Neuronal stem cell (in vitro differentiated cells): ENCODE results near the gene NR4A3.

ENCODE experiments used
- DNase-seq: peaks from one replicate; pipeline ENCODE4 v3.0.0-alpha.2; 2013; ENCODE audit warnings: low spot score
- H2AFZ ChIP-seq: one replicate; pipeline ENCODE4 v1.6.1; 2013; ENCODE audit warnings: mild to moderate bottlenecking, low read length, inconsistent platforms
- H2AK5ac ChIP-seq: 2 replicates; pipeline ENCODE4 v1.6.1; 2013; ENCODE audit warnings: low read depth, mild to moderate bottlenecking, inconsistent platforms, low read length, moderate library complexity, mixed read lengths
- H2BK120ac ChIP-seq: 2 replicates; pipeline ENCODE4 v1.6.1; 2013; ENCODE audit warnings: low read depth, mild to moderate bottlenecking, inconsistent platforms, low read length, moderate library complexity, mixed read lengths
- H2BK12ac ChIP-seq: one replicate; pipeline ENCODE4 v1.6.1; 2013; ENCODE audit warnings: low read length, inconsistent platforms
- H2BK15ac ChIP-seq: 2 replicates; pipeline ENCODE4 v1.6.1; 2013; ENCODE audit warnings: mild to moderate bottlenecking, low read length, inconsistent platforms, mixed read lengths
- H2BK5ac ChIP-seq: one replicate; pipeline ENCODE4 v1.6.1; 2013; ENCODE audit warnings: inconsistent platforms, mild to moderate bottlenecking, low read length, moderate library complexity
- H3K14ac ChIP-seq: one replicate; pipeline ENCODE4 v1.6.1; 2013; ENCODE audit warnings: low read length, inconsistent platforms
- H3K18ac ChIP-seq: 2 replicates; pipeline ENCODE4 v1.6.1; 2013; ENCODE audit warnings: low read length, inconsistent platforms
- H3K23ac ChIP-seq: 2 replicates; pipeline ENCODE4 v1.6.1; 2013; ENCODE audit warnings: low read depth, mild to moderate bottlenecking, mixed read lengths, low read length, inconsistent platforms; ENCODE audit not compliant: poor library complexity
- H3K27ac ChIP-seq: replicated peaks from 3 replicates; pipeline ENCODE4 v1.5.1; 2013; ENCODE audit warnings: low read length, inconsistent platforms
- H3K27me3 ChIP-seq, 3 experiments: 2 replicates each; pipeline ENCODE4 v1.6.1; 2013; ENCODE audit warnings: low read length in 3 of 3, mild to moderate bottlenecking in 2 of 3, inconsistent platforms in 1 of 3, low read depth in 1 of 3, mixed read lengths in 1 of 3, moderate library complexity in 1 of 3; ENCODE audit not compliant: control insufficient read depth in 3 of 3, insufficient read depth in 3 of 3
- H3K36me3 ChIP-seq, 2 donors: replicated peaks in 1 of 2; 2 replicates each; pipeline ENCODE4 v1.6.1; 2013; ENCODE audit warnings: low read length in 2 of 2; ENCODE audit not compliant: control insufficient read depth in 2 of 2, insufficient read depth in 2 of 2
- H3K4ac ChIP-seq: 2 replicates; pipeline ENCODE4 v1.6.1; 2013; ENCODE audit warnings: inconsistent platforms, mild to moderate bottlenecking, low read length, moderate library complexity
- H3K4me1 ChIP-seq, 2 donors: 1 replicate in 1 of 2; 2 replicates in 1 of 2; pipeline ENCODE4 v1.6.1; 2013; ENCODE audit warnings: low read length in 2 of 2, low read depth in 1 of 2; ENCODE audit not compliant: control insufficient read depth in 2 of 2, insufficient read depth in 1 of 2
- H3K4me2 ChIP-seq: one replicate; pipeline ENCODE4 v1.6.1; 2013; ENCODE audit warnings: mild to moderate bottlenecking, low read length, inconsistent platforms; ENCODE audit not compliant: insufficient read depth, poor library complexity, severe bottlenecking
- H3K4me3 ChIP-seq, 2 donors: 2 replicates each; pipeline ENCODE4 v1.5.1; 2013; ENCODE audit warnings: low read length in 2 of 2, mild to moderate bottlenecking in 2 of 2, inconsistent platforms in 1 of 2, moderate library complexity in 1 of 2
- H3K79me1 ChIP-seq: one replicate; pipeline ENCODE4 v1.6.1; 2013; ENCODE audit warnings: low read depth, mild to moderate bottlenecking, inconsistent platforms, low read length, moderate library complexity
- H3K9ac ChIP-seq: one replicate; pipeline ENCODE4 v1.6.1; 2013; ENCODE audit warnings: mild to moderate bottlenecking, low read depth, low read length, inconsistent platforms; ENCODE audit not compliant: poor library complexity
- H3K9me3 ChIP-seq, 2 donors: replicated peaks in 1 of 2; 2 replicates each; pipeline versions ENCODE3 to v1.6.1; 2013; ENCODE audit warnings: low read length in 2 of 2, mild to moderate bottlenecking in 2 of 2, inconsistent platforms in 1 of 2, low read depth in 1 of 2, mixed read lengths in 1 of 2, moderate library complexity in 1 of 2; ENCODE audit not compliant: control insufficient read depth in 2 of 2, insufficient read depth in 1 of 2
- H4K8ac ChIP-seq: one replicate; pipeline ENCODE4 v1.6.1; 2013; ENCODE audit warnings: low read depth, mild to moderate bottlenecking, inconsistent platforms, low read length, moderate library complexity
- H4K91ac ChIP-seq: one replicate; pipeline ENCODE4 v1.6.1; 2013; ENCODE audit warnings: low read length, low read depth, mild to moderate bottlenecking, inconsistent platforms; ENCODE audit not compliant: poor library complexity
- WGBS, 2 donors: extraction: QIAGEN DNeasy Blood & Tissue Kit; methylation state at CpG; one replicate each; pipeline ENCODE4 v1.1.7; 2013; ENCODE audit warnings: missing lambda C conversion rate in 2 of 2, mixed read lengths in 1 of 2; ENCODE audit not compliant: insufficient read length in 2 of 2, insufficient replicate concordance in 1 of 2; ENCODE audit errors: extremely low coverage in 2 of 2; 5-methylcytosine and 5-hydroxymethylcytosine counted together

The NR4A3 gene

GRCh38 chr9:99894826-99895225 lies 73.1 kb downstream of the NR4A3 start:
- no peak overlapping the region for H3K27ac ChIP-seq
- H2BK12ac ChIP-seq, result no peak overlapping the region
- no peak overlapping the region for H3K23ac ChIP-seq
- no peak overlapping the region for H2BK15ac ChIP-seq
- H3K9me3 ChIP-seq, result no peaks in the 10 kb centered on the region
- no peaks in the 10 kb centered on the region for H3K79me1 ChIP-seq
- no peak for DNase-seq
- H3K14ac ChIP-seq, result no peak overlapping the region
- H2BK5ac ChIP-seq, result peak overlapping the region; percentile 39
- H2AFZ ChIP-seq, result peak overlapping the region; percentile 73
- H3K4me1 ChIP-seq, result peaks cover 1 to 3% of the 10 kb centered on the region in 2 donors
- no peak overlapping the region for H3K4me2 ChIP-seq
- WGBS, 2 donors, result no CpG with 5 or more reads among the region's 2 CpGs
- no peak overlapping the region for H2AK5ac ChIP-seq
- H3K27me3 ChIP-seq, result no peaks in the 10 kb centered on the region
- no peaks in the 10 kb centered on the region for H3K36me3 ChIP-seq
- no peak overlapping the region for H3K4ac ChIP-seq
- no peak overlapping the region for H3K9ac ChIP-seq
- no peak overlapping the region for H4K8ac ChIP-seq
- H3K18ac ChIP-seq, result no peak overlapping the region
- H3K4me3 ChIP-seq, result no peak overlapping the region
- no peak overlapping the region for H2BK120ac ChIP-seq
- no peak overlapping the region for H4K91ac ChIP-seq

DNA sequence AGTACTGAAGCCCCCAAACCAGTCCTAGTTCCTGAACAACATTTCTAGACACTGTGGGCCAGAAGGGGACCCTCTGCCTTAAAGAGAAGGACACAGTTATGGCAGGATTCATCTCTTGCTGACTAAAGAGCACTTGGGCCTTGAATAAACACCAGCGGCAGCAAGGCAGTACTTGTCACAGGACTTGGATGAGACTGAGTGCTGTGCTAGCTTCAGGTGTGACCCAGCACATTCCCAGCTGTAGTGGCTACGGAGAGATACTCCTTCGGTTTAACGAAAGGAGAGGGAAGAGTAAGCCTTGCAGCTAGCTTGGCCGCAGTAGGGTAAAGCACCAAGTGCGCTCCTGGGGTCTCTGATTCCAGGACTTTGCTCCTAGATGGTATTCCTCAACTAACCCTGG lies 73.8 kb downstream of the NR4A3 start:
- Histone ChIP-seq H2BK120ac (no peak overlapping the region), H3K36me3 (no peaks in the 10 kb centered on the region), H3K4ac (no peak overlapping the region), H3K23ac (no peak overlapping the region), H2AK5ac (no peak overlapping the region), H3K4me2 (no peak overlapping the region), H4K8ac (no peak overlapping the region), H2BK5ac (peak overlapping the region; percentile 39), H3K9ac (no peak overlapping the region), H3K27me3 (no peaks in the 10 kb centered on the region), H3K18ac (no peak overlapping the region), H2BK15ac (no peak overlapping the region), H3K9me3 (no peaks in the 10 kb centered on the region), H2BK12ac (no peak overlapping the region), H3K4me3 (no peak overlapping the region), H3K4me1 (peaks cover 1 to 3% of the 10 kb centered on the region in 2 donors), H3K14ac (no peak overlapping the region), H3K79me1 (no peaks in the 10 kb centered on the region), H2AFZ (peak overlapping the region; percentile 73), H3K27ac (no peak overlapping the region), H4K91ac (no peak overlapping the region)
- no CpG with 5 or more reads among the region's 6 CpGs for WGBS, 2 donors
- DNase-seq, result no peak

- Histone ChIP-seq H2AFZ (no peak overlapping the region), H3K9ac (no peak overlapping the region), H3K4me1 (peaks cover 1 to 3% of the 10 kb centered on the region in 2 donors), H2BK12ac (no peak overlapping the region), H3K18ac (no peak overlapping the region), H3K27me3 (no peaks in the 10 kb centered on the region), H3K4ac (no peak overlapping the region), H3K4me3 (no peak overlapping the region), H3K27ac (no peak overlapping the region), H2BK15ac (no peak overlapping the region), H2BK120ac (no peak overlapping the region), H2AK5ac (no peak overlapping the region), H3K14ac (no peak overlapping the region), H4K8ac (no peak overlapping the region), H3K23ac (no peak overlapping the region), H4K91ac (no peak overlapping the region), H3K4me2 (no peak overlapping the region), H3K9me3 (no peaks in the 10 kb centered on the region), H3K36me3 (no peaks in the 10 kb centered on the region), H2BK5ac (no peak overlapping the region), H3K79me1 (no peaks in the 10 kb centered on the region)
- DNase-seq, result no peak
- WGBS, 2 donors, result no CpG with 5 or more reads among the region's 2 CpGs
Measured at GRCh38 chr9:99896119-99896518, 74.4 kb downstream of the NR4A3 start.

DNA sequence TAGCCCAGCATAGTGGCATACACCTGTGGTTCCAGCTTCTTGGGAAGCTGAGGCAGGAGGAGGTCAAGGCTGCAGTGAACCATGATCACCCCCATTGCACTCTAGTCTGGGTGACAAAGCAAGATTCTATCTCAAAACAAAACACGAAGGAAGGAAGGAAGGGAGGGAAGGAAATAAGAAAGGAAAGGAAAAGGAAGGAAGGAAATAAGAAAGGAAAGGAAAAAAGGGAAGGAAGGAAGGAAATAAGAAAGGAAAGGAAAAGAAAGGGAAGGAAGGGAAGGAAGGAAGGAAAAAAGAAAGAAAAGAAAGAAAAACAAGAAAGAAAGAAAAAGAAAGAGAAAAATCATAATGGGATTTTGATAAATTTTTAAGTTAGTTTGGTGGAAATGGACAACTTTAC lies 81.7 kb downstream of the NR4A3 start:
- Histone ChIP-seq H3K23ac (no peak overlapping the region), H2AK5ac (no peak overlapping the region), H3K4ac (no peak overlapping the region), H3K14ac (no peak overlapping the region), H2BK120ac (no peak overlapping the region), H4K8ac (no peak overlapping the region), H3K9me3 (no peaks in the 10 kb centered on the region), H2BK15ac (no peak overlapping the region), H3K4me2 (no peak overlapping the region), H3K4me1 (peaks cover 0 to 2% of the 10 kb centered on the region in 2 donors), H3K27ac (no peak overlapping the region), H3K9ac (no peak overlapping the region), H4K91ac (no peak overlapping the region), H2BK12ac (no peak overlapping the region), H2AFZ (no peak overlapping the region), H3K18ac (no peak overlapping the region), H2BK5ac (no peak overlapping the region), H3K4me3 (no peak overlapping the region), H3K36me3 (no peaks in the 10 kb centered on the region), H3K27me3 (peaks cover 0 to 6% (median 0%) of the 10 kb centered on the region in 3 experiments), H3K79me1 (no peaks in the 10 kb centered on the region)
- no CpG with 5 or more reads among the region's 1 CpG for WGBS, 2 donors
- DNase-seq, result no peak
